EH (cell line): ENCODE results near the gene CABCOCO1.
"Not testable (repeated sequence)": the region's sequence is repeated elsewhere in the genome, so short reads cannot be mapped to it uniquely, and the experiment has no call there.

ENCODE experiments used
- DNase-seq: peaks from one replicate; pipeline ENCODE4 v3.0.0-alpha.2; 2015; ENCODE audit warnings: low read depth

The CABCOCO1 gene

GRCh38 chr10:61642676-61643075 is 20.1 kb upstream of the CABCOCO1 start:
- peak; percentile 72 for DNase-seq

DNA sequence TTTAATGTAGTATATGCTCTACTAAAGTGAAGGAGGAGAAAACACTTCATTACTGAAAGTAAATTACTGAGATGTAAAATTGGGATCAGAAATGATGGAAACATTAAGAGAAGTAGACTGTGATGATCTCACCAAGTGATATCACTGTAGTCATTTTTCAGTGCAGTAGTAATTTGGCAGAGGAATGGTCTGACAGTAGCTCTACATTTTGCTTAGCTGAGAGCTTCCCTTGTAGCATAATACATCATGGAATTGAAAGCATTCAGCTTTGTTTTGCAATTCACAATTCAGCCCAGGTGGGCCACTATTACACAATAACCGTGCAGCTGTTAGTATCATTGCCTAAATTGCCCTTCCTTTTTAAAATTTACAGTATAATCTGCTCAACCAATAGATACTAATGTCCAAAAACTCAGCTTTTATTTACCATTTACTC is 19.4 kb upstream of the CABCOCO1 start:
- peak; percentile 68 for DNase-seq

- DNase-seq = no peak
These were observed 9.0 kb upstream of the CABCOCO1 start for GRCh38 chr10:61653699-61654098.

GRCh38 chr10:61655335-61655851 is 7.3 kb upstream of the CABCOCO1 start:
- peak; percentile 46 for DNase-seq

DNA sequence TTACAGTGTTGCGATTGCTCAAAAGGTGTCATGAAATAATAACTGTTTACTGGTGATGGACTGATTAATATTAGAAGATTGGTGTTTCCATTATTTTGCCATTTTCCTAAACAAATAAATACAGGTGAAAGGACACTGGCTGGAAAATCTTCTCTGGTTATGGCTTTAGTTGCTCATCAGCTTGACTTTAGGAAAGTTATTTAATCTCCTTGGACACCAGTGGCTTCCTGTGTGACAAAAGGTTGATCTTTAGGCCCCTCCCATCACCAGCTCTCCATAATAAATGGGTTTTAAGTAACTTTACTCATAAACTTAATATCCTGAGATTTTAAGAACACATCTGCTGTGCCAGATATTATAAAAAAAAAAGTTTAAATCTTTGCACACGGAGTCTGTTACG is 737 bp downstream of the CABCOCO1 start:
- peak; percentile 33 for DNase-seq

GRCh38 chr10:61664985-61665384 is 2.3 kb downstream of the CABCOCO1 start:
- no peak for DNase-seq

- DNase-seq = peak; percentile 27
These were observed 6.5 kb downstream of the CABCOCO1 start for GRCh38 chr10:61669161-61669725.

DNA sequence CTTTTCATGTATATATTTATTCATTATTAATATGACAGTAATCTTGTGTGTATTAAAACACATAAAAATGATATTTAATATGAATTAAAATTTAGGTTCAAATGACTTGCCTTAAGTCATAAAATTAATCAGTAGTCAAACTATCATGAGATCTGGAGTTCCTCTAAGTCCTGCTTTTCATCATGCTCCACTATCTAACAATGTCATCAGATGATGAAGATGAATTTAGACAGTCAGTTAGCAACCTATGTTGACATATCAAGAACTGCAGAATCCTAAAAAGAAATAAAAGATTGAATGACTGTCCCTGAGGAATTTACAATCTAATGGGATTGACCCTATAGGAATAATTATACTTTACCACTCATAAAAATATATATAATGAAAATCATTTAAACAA is 7.1 kb downstream of the CABCOCO1 start:
- DNase-seq = no peak

DNA sequence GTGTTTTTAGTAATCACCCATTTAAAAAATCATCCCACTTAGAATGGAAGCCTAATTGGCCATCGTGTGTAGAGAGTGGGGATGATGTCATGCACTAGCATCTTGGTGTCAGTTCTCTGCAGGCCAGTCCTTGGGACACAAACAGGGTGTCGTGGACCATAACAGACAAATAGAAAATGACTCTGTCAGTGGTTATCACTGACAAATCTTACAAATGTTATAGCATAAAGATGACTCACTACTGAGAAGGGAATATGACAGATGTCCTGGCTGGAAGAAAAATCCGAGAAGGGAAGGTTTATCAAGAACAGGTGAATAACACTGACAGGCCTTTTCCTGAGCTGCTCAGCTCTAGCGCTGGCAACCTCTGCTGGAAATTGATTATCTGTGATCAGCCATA is 10.6 kb downstream of the CABCOCO1 start:
- no peak for DNase-seq

DNA sequence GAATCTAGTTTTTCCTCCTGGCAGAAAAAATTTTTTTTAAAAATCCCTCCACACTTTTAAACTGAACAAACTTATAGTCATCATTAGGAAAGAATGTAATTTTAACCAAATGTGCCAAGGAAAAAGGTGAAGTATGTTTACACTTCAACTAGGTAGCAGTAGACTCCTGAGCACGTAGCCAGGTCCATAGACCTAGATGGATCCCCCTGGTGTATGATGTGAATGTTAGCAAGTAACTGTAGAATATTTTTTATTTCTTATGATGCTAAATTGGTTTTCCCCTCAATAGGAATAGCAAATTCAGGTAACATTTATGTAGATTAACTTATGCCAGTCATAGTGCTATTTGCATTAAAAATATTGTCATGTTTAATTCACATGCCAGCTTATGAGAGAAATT is 19.6 kb downstream of the CABCOCO1 start:
- no peak for DNase-seq

GRCh38 chr10:61683319-61683718 is 20.6 kb downstream of the CABCOCO1 start:
- no peak for DNase-seq

DNA sequence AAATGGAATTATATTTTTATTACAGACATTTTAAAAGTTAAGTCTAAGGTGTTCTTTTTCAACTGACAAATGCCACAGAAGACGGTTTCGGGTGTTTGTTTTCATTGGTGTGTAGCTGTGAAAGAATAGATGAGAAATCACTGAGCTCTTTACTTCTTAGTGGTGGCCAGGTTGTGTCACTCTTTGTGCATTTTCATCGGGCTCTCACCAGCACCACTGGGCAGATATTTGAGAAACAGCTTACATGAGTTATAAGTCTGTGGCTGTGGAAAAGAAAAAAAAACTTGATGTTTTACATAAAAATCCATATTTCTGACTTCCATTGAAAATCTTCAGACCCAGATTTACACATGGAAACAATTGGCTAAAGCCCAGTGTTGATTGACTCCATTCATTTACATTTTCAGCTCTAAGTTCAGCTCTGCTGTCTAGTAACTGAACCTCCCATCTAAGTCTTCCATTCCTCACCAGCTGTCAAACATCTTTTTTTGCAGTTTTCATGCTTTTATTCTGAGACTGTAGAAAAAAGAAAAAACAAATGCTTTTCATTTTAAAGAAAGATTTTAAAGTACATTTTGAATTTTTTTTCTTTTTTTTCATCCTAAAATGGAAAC is 22.3 kb downstream of the CABCOCO1 start:
- DNase-seq = no peak

DNA sequence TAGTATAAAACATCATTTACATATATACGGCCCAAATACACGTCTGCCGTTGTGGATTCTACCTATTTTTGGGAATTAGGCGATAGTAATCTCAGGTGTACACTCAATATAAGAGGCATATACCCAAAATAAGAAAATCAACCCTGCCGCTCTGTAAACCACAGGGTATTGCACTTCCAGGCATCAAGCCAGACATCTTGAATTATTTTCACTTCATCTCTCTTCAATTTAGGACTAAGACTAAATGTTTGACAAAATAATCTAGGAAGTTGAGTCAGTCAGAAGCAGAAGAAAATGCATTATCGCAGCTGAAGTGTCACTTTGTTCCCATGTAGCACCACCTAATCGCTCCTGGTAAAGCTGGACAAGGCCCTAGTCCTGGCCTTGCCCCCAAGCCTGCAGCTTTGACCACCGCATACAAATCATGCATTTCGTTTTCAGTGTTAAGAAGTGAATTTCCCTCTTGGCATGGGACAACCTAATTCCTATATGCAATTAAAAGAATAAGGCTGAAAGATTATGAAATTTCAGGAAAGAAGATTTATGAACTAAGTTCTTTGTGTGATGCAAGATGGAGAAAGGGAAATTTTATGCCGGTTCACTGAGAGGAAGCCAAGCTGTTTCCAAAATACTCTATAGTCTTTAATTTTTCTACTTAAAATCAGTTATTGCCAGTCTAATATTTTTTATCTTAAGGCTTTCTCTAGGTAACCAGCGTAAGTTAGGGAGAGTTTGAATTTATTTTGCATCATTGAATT is 26.0 kb downstream of the CABCOCO1 start:
- DNase-seq = no peak

- not testable (repeated sequence) for DNase-seq
These were observed 28.9 kb downstream of the CABCOCO1 start for GRCh38 chr10:61691667-61692066.

DNA sequence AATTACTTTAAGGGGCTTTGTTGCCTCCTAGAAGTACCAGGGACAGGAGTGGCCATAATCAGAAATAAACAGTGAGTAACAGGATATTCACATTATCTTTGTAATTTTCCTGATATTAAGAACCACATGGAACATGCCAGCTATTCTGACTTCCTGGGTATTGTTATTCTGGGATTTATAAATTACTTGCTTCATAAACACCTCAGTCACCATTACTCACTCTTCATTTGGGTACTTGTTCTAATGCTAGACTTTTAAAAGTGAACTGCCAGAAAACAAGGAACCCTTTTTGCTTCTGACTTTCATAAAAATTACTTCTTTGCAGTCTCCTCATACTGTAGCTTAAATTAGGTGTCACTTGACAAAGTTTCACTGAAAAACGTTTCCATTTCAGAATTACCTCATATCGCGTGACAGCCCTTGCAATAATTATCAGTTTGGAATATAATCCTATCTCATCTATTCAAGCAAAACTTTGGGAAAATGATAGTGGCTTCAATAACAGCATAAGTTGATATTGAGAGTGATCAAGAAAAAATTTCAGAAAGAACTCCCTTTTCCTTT is 29.8 kb downstream of the CABCOCO1 start:
- DNase-seq = no peak

- no peak for DNase-seq
These were observed 36.4 kb downstream of the CABCOCO1 start for GRCh38 chr10:61698968-61699655.

DNA sequence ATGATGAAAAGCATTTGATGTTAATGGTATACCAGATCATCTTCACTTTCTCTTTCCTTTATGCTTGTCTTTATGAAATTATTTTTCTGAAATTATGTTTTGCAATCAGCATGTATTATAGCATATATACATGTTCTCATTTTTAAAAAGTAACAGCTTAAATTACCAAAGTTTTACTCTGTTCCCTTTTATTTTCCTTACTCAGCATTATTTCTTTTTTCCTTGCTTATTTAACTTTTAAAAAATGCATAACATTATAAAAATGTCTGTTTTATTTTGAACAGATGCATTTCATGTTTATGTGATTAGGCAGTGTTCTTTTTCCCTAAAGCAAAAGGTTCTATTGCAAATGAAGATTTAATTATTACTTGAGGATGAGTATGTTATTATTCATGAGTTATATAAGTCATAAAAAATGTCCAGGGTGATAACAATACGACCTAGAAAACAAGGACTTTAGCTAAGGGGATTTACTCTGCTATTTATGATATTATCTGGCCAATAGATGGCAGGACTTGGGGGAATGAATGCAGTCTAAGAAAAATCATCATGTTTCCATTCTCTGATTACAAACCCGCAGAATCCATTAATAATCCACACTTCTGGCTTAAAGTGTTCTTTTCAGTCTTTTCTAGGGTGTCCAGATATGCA is 38.5 kb downstream of the CABCOCO1 start:
- DNase-seq = peak; percentile 24

DNA sequence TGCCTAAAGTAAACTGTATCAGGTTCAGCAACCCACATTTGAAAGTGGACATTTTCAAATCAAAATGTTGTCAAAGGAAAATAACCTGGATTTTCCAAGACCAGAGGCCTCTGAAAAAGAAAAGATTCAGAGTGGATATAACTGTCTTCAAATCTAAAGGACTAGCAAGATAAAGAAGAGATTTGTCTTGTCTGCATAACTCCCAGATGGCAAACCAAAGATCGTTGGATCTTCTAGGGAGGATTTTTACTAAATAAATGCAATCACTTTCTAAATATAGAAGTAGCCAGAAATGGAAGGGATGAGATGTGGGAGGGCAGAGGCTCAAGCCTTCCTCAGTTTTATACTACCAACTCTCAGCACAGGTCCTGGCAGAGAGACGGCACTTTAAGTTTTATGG is 39.0 kb downstream of the CABCOCO1 start:
- no peak for DNase-seq

DNA sequence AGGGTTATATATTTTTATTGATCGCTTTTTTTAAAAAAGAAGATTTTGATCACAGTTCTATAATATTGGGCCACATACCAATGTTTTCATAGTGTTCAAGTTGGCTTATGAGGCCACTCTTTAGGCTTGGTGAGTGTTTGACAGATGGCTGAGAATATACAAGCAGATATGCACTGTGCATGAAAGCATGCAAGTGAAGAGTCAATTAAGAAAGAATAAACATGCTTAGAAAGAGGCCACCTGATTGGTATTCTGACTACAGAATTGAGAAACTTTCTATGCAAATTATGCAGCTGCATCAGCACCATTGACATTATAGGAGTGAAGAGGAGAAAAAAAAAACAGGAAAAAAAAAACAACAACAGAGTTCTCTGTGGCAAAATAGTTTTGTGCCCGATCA is 39.9 kb downstream of the CABCOCO1 start:
- no peak for DNase-seq

- peak; percentile 11 for DNase-seq
These were observed 42.4 kb downstream of the CABCOCO1 start for GRCh38 chr10:61705022-61705613.

GRCh38 chr10:61708846-61709245 is 46.1 kb downstream of the CABCOCO1 start:
- DNase-seq = peak; percentile 31
